Right renal cortex interstitium (tissue), 3 donors: ENCODE data around the gene ANGPTL1. TPM values are rescaled to one million over a fixed set of nuclear protein-coding genes. Genes with fewer than 3 reads are reported as not detected.
A peak's percentile ranks its signal among the peaks of the same experiment; 100 is the strongest.

Experiments
- DNase-seq, 3 donors: peaks; one replicate each; pipeline ENCODE4 v3.0.0-alpha.2; 2013; ENCODE audit warnings: low read depth in 3 of 3, low spot score in 2 of 3
- polyA plus RNA-seq, 3 donors: library from polyadenylated mRNA; unstranded; fragments of 120-200 nt; gene quantifications; one replicate each; pipeline ENCODE4 v1.2.1, GENCODE V29; 2013; ENCODE audit not compliant: insufficient read length in 3 of 3

ANGPTL1 gene
- polyA plus RNA-seq = 1 to 10 TPM; 4.7 to 8.7 (median 7.8) TPM

DNA sequence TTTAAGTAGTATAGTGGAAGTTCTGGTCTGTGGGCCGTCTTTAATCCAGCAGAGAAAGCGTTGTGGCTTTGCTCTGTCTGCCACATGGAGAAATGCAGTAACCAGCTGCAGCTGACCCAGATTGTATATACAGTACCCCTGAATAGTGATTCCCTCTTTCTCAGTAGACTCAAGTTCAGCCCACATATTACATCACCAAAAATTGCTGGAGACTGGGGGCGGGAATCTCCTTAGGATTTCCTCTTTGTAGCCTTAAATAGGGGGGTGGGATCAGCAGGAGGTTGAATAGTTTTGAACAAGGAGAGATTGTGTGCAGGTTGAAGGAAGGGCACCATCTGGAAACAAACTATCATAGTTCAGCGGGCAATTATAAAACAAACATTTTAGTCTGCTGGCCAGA, at the start of gene ANGPTL1:
TSS of gene ANGPTL1 (minus strand) at position 134 of the 400 bp plus-strand sequence. CDS start 5,301 bp downstream, outside the sequence.
- DNase-seq = peak in 2 of 3 donors; percentile 52 to 53

DNA sequence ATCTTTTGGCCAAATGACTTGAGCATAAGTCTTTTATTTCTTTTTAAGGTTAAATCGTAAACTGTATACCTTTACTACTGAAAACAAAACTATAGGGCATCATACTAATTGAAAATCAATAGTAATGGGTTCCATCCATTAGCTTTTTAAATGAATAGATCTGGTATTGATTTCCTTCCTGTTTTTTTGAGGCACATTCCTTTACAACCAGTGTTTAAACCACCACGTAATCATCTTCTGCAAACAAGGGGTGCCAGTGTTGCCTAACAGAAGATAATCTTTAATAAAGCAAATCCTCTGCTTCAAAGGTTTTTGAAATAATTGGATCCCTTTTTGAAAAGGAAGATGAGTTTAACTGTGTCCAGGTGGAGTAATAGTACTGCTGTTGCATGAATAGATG, 48.7 kb upstream of the ANGPTL1 start:
- DNase-seq = no peak

- DNase-seq = no peak
Measured at GRCh38 chr1:178918955-178919354, 48.1 kb upstream of the ANGPTL1 start.

DNA sequence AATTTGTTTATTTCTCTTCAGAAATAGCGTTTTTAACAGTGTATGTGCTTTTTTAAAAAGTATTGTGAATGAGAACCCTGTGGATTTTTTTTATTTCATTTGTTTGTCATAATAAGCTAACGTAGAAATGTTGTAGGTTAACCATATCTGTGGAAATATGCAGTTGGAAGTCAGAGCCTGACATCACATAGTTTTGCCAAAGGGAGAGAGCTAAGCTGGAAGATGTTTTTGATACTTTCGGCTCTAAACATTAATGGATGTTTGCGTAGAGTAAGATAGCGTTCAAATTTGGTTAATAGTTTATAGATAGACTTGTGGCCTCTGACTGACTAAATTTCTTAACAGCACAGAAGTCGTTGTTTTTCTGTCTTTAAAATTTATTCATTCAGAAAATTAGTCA, 47.4 kb upstream of the ANGPTL1 start:
- DNase-seq = no peak

- DNase-seq = no peak
Measured at GRCh38 chr1:178916448-178917174, 45.7 kb upstream of the ANGPTL1 start.

DNA sequence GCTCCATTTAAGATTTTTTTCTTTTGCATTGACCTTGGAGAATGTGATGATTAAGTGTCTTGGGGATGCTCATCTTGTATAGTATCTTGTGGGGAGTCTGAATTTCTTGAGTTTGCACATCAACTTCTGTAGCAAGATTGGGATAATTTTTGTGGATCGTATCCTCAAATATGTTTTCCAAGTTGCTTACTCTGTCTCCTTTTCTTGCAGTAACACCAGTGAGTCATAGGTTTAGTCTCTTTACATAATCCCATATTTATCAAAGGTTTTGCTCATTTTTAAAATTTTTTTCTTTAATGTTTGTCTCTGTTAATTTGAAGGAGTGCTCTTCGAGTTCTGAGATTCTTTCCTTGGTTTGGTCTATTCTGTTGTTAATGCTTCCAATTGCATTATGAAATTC, 41.7 kb upstream of the ANGPTL1 start:
- no peak for DNase-seq

GRCh38 chr1:178910023-178910422, 39.1 kb upstream of the ANGPTL1 start:
- no peak for DNase-seq

- DNase-seq = no peak
Measured at GRCh38 chr1:178908358-178908757, 37.5 kb upstream of the ANGPTL1 start.

- DNase-seq = no peak
Measured at GRCh38 chr1:178901482-178902125, 30.7 kb upstream of the ANGPTL1 start.

GRCh38 chr1:178899402-178899801, 28.5 kb upstream of the ANGPTL1 start:
- DNase-seq = no peak

- no peak for DNase-seq
Measured at GRCh38 chr1:178898401-178898800, 27.5 kb upstream of the ANGPTL1 start.

DNA sequence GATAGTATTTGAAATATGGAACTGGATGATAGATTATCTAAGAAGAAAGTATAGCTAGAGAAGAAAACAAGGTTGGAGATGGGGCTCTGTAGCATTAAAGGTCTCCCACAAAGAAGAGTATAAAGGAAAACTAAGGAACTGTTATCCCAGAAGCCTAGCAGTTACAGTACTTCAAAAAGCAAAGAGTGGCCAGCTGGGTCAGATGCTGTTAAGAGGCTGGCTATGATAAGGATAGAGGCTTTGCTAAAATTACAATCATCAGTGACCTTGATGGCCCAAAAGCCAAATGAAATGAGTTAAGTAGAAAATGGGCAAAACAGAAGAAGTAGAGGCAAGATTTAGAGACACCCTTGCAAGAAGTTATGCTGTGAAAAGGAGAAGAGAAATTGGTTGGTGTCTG, 25.1 kb upstream of the ANGPTL1 start:
- DNase-seq = no peak

- DNase-seq = no peak
Measured at GRCh38 chr1:178886551-178886950, 15.7 kb upstream of the ANGPTL1 start.

DNA sequence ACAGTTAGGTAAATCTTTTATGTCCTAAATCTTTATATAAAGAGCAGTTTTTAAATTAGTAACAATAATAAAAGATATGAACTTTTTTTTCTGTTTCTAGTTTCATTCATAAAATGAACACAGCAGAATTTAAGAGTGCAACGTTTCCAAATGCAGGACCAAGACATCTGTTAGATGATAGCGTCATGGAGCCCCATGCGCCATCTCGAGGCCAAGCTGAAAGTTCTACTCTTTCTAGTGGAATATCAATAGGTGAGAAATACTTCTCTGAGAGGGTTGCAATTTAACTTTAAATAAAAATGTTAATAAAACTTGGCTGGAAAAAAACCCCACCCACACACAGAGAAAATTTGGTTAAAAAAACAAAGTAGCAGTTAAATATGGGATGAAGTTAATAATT, 15.0 kb upstream of the ANGPTL1 start:
- DNase-seq = no peak

DNA sequence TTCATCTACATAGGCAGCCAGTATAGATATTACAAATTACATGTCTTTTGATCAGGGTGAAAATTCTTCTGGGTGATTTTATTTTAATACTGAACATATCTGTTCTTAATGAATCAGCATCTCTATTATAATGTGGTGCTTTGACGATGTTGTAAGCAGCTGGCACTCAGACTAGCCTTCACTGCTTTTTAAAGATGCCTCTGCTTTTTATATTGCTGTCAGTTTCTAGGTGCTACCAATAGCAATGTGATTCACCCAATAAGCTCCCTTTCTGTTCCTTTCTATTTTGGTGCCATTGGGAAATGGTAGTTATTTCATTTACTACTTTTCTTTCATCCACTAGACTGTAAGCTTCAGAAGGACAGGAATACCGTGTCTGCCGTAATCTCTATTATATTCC, 11.1 kb upstream of the ANGPTL1 start:
- no peak for DNase-seq

- no peak for DNase-seq
Measured at GRCh38 chr1:178877896-178878295, 7.0 kb upstream of the ANGPTL1 start.

DNA sequence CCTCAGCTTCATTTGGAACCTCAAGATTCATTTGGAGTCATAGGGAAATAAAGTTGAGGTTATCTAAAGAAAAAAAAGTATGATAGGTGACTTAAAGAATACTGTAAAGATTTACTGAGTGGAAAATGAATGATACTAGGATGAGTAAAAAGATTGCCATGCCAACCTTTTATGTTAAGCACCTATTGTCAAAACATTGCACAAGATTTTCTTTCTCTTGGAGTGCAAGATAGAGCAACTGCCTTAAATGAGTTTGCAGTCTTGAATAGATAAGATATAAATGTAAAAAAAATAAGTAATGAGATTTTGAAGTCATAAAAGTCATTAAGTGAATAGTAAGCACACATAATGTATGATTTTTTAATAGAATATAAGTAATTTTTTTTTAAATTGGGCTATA, 5.1 kb upstream of the ANGPTL1 start:
- DNase-seq = no peak

- DNase-seq = no peak
Measured at GRCh38 chr1:178874966-178875365, 4.1 kb upstream of the ANGPTL1 start.

- DNase-seq = no peak
Measured at GRCh38 chr1:178871551-178872320, 859 bp upstream of the ANGPTL1 start.

GRCh38 chr1:178870221-178870620, 656 bp downstream of the ANGPTL1 start:
- DNase-seq = no peak

GRCh38 chr1:178869119-178869697, 1.7 kb downstream of the ANGPTL1 start:
- no peak for DNase-seq
